PC-3 (cell line): ENCODE measurements around the gene MIAT. TPM values are rescaled to one million over a fixed set of nuclear protein-coding genes. Genes with fewer than 3 reads are reported as not detected.
A peak's percentile ranks its signal among the peaks of the same experiment; 100 is the strongest.

Experiments
- ATAC-seq: fragments of 200-7000 bp; cut with Tn5 transposase; 2 replicates; pipeline ENCODE4 v1.9.1; 2020; ENCODE audit warnings: mild to moderate bottlenecking, moderate library complexity
- BruUV-seq: library from RNA; stranded (reverse); fragments of 400-500 nt; replicated peaks from 2 replicates; lab custom pipeline; 2021; lab: Mats Ljungman, UMichigan
- CTCF ChIA-PET: fragments of 300-600 bp; sonication (Branson Sonifier 250); formaldehyde crosslinking; loops from one replicate; lab custom pipeline; 2022; ENCODE audit warnings: antibody characterized with exemption; lab: Charles Lee
- POLR2A ChIA-PET: fragments of 300-600 bp; sonication (Branson Sonifier 250); formaldehyde crosslinking; loops from one replicate; lab custom pipeline; 2022; ENCODE audit warnings: antibody characterized with exemption; ENCODE audit not compliant: unreplicated experiment; lab: Charles Lee
- DNase-seq: peaks from one replicate; pipeline ENCODE4 v3.0.0-alpha.2; 2015
- H2AFZ ChIP-seq: fragments of 300-600 bp; sonication (generic); 2 replicates; pipeline ENCODE4 v1.6.0; 2016; ENCODE audit warnings: antibody characterized with exemption, low read length
- H3F3A ChIP-seq: fragments of 300-600 bp; sonication (generic); one replicate; pipeline ENCODE4 v1.6.0; 2017; ENCODE audit warnings: antibody characterized with exemption, low read length, control low read depth, mild to moderate bottlenecking; ENCODE audit not compliant: unreplicated experiment
- H3K27ac ChIP-seq: fragments of 300-600 bp; sonication (generic); 2 replicates; pipeline ENCODE4 v1.5.1; 2016; ENCODE audit warnings: mild to moderate bottlenecking, low read length
- H3K27me3 ChIP-seq: fragments of 300-600 bp; sonication (generic); 2 replicates; pipeline ENCODE4 v1.6.1; 2016; ENCODE audit warnings: low read length, mixed read lengths
- H3K36me3 ChIP-seq: fragments of 300-600 bp; sonication (generic); 2 replicates; pipeline ENCODE4 v1.6.1; 2016; ENCODE audit warnings: low read depth, mixed run types, low read length, mixed read lengths
- H3K4me1 ChIP-seq: fragments of 300-600 bp; sonication (generic); 2 replicates; pipeline ENCODE4 v1.5.1; 2016; ENCODE audit warnings: low read length; ENCODE audit not compliant: insufficient read depth
- H3K4me2 ChIP-seq: fragments of 300-600 bp; sonication (generic); 2 replicates; pipeline ENCODE4 v1.6.0; 2016; ENCODE audit warnings: low read length
- H3K4me3 ChIP-seq: fragments of 300-600 bp; sonication (generic); 2 replicates; pipeline ENCODE4 v1.5.1; 2016; ENCODE audit warnings: mild to moderate bottlenecking, low read length, mixed read lengths
- H3K79me2 ChIP-seq: fragments of 300-600 bp; sonication (generic); 2 replicates; pipeline ENCODE4 v1.6.1; 2017; ENCODE audit warnings: low read length, mixed read lengths
- H3K9ac ChIP-seq: fragments of 300-600 bp; sonication (generic); 2 replicates; pipeline ENCODE4 v1.6.0; 2016; ENCODE audit warnings: mild to moderate bottlenecking, low read length
- H3K9me2 ChIP-seq: fragments of 300-600 bp; sonication (generic); replicated peaks from 2 replicates; pipeline ENCODE4 v1.6.1; 2016; ENCODE audit warnings: mixed run types, low read length, mixed read lengths
- H3K9me3 ChIP-seq: fragments of 300-600 bp; sonication (generic); 2 replicates; pipeline ENCODE4 v1.6.1; 2016; ENCODE audit warnings: low read length, mixed read lengths
- H4K20me1 ChIP-seq: fragments of 300-600 bp; sonication (generic); 2 replicates; pipeline ENCODE4 v1.6.1; 2016; ENCODE audit warnings: low read length, mixed read lengths
- EZH2 ChIP-seq: fragments of 300-600 bp; sonication (generic); IDR thresholded peaks from one replicate; pipeline ENCODE4 v1.6.1; 2017; ENCODE audit warnings: antibody characterized with exemption, mild to moderate bottlenecking, low read length; ENCODE audit not compliant: unreplicated experiment
- EZH2phosphoT487 ChIP-seq: fragments of 300-600 bp; sonication (generic); IDR thresholded peaks from 2 replicates; pipeline ENCODE4 v1.6.1; 2018; ENCODE audit warnings: mild to moderate bottlenecking, antibody characterized with exemption, low read length, borderline replicate concordance
- intact Hi-C: fragments of 100-400 bp; cut with micrococcal nuclease; formaldehyde crosslinking; loops from 2 replicates; pipeline ENCODE4 v1.9.0; 2023
- total RNA-seq: library from RNA; depleted of rRNA; stranded (reverse); fragments of >200 nt; gene quantifications from 2 replicates; pipeline ENCODE4 v1.2.3, GENCODE V29; 2014
- TF ChIP-seq, protein P1 (sequence below): fragments of 300-600 bp; sonication (generic); conservative IDR thresholded peaks from 2 replicates; pipeline ENCODE4 v1.5.1; 2017; ENCODE audit warnings: antibody characterized with exemption, low read depth, mild to moderate bottlenecking, low read length

Gene MIAT
- total RNA-seq, 1 experiment from 2014 or later = 0.15 TPM

DNA sequence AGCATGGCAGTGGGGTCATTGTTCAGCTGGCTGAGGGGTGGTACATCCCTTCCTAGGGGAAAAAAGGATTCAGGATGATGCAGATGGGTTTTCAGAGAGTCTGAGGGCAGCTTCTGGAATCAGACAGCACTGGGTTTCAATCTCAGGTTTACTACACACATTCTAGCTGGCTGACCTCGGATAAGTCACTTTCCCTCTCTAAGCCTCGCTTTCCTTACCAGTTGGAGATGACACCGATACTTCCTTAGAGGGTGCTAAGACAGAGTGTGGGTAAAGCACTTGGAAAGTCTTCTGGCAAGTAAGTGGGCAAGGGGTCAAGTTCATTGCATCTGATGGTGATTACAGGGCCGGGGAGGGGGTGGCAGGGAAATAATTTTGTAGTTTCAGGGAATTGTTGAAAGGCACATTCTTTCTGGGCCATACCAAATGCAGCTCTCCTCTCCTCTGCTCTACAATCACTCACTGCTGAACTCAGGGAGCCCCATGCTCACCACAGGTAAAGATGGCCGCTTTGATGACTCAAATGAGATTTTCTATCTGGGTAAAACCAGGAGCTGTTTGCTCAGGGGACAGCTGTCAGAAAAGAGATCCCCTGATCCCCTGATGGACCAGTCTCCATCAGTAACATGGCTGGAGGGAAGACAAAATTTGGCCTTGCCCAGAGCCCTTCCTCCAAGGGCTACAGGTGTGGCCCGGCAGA is 6.5 kb upstream of the MIAT start:
- Histone ChIP-seq H3F3A (no peaks in the 10 kb centered on the region), H3K4me3 (no peak overlapping the region), H2AFZ (no peak overlapping the region), H3K4me2 (no peak overlapping the region), H3K9me3 (no peaks in the 10 kb centered on the region), H3K9ac (no peak overlapping the region), H3K27me3 (peaks cover 62% of the 10 kb centered on the region), H3K27ac (no peak overlapping the region), H3K36me3 (no peaks in the 10 kb centered on the region), H4K20me1 (no peaks in the 10 kb centered on the region), H3K4me1 (no peaks in the 10 kb centered on the region), H3K79me2 (no peaks in the 10 kb centered on the region), H3K9me2 (no peaks in the 10 kb centered on the region)
- intact Hi-C loops = no loop called here
- ChIA-PET POLR2A (no interaction called here), CTCF (interaction anchor here (0.6 kb wide), 1 partner anchor 94 kb away, joined by 5 read pairs; no protein-coding TSS in a partner anchor)
- no peak for TF ChIP-seq EZH2phosphoT487
- no peak for TF ChIP-seq EZH2
- TF ChIP-seq, protein P1, sequence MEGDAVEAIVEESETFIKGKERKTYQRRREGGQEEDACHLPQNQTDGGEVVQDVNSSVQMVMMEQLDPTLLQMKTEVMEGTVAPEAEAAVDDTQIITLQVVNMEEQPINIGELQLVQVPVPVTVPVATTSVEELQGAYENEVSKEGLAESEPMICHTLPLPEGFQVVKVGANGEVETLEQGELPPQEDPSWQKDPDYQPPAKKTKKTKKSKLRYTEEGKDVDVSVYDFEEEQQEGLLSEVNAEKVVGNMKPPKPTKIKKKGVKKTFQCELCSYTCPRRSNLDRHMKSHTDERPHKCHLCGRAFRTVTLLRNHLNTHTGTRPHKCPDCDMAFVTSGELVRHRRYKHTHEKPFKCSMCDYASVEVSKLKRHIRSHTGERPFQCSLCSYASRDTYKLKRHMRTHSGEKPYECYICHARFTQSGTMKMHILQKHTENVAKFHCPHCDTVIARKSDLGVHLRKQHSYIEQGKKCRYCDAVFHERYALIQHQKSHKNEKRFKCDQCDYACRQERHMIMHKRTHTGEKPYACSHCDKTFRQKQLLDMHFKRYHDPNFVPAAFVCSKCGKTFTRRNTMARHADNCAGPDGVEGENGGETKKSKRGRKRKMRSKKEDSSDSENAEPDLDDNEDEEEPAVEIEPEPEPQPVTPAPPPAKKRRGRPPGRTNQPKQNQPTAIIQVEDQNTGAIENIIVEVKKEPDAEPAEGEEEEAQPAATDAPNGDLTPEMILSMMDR = no peak
- DNase-seq (no peak), ATAC-seq (no peak)
- BruUV-seq = no TSS peak

- no TSS peak for BruUV-seq
- no peak overlapping the region for H2AFZ ChIP-seq
- ATAC-seq = no peak
- no peaks in the 10 kb centered on the region for H3K4me1 ChIP-seq
- no peaks in the 10 kb centered on the region for H3F3A ChIP-seq
- POLR2A ChIA-PET = no interaction called here
- no peak overlapping the region for H3K27ac ChIP-seq
- H3K79me2 ChIP-seq = no peaks in the 10 kb centered on the region
- no peaks in the 10 kb centered on the region for H3K9me3 ChIP-seq
- H3K36me3 ChIP-seq = no peaks in the 10 kb centered on the region
- no peak overlapping the region for H3K4me3 ChIP-seq
- no peaks in the 10 kb centered on the region for H4K20me1 ChIP-seq
- no peak overlapping the region for H3K4me2 ChIP-seq
- no peak for TF ChIP-seq EZH2phosphoT487
- TF ChIP-seq EZH2 = no peak
- TF ChIP-seq, protein P1 = no peak
- no peak for DNase-seq
- H3K9me2 ChIP-seq = no peaks in the 10 kb centered on the region
- H3K27me3 ChIP-seq = peaks cover 60% of the 10 kb centered on the region
- intact Hi-C loops = no loop called here
- CTCF ChIA-PET = no interaction called here
- no peak overlapping the region for H3K9ac ChIP-seq
Observed at GRCh38 chr22:26651815-26652214, 5.6 kb upstream of the MIAT start.

DNA sequence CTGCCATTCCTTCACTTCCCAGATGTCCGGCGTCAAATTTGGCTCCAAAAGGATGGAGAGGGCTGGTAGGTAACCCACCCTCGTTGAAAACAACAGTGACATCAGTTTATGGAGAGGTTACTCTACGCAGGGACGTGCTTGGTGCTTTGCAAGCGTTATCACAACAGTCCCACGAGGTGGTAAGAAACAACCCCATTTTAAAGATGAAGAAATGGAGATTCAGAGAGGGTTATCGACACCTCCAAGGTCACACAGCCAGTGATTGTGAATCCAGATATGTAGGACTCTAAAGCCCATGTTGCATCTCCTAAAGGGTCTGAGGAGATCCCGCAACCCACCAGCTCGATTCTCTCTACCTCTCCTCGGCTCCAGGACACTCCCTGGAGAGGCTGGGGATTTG is 773 bp downstream of the MIAT start:
- CTCF ChIA-PET = no interaction called here

More for the DNA sequence above, 773 bp downstream of the MIAT start:
- no peaks in the 10 kb centered on the region for H3F3A ChIP-seq
- peak overlapping the region; percentile 76; the same call in 1 of the 2 replicates for H2AFZ ChIP-seq
- H3K79me2 ChIP-seq = no peaks in the 10 kb centered on the region
- H3K27me3 ChIP-seq = peaks cover 21% of the 10 kb centered on the region
- ATAC-seq (no peak), DNase-seq (no peak)
- intact Hi-C loops = no loop called here
- POLR2A ChIA-PET = no interaction called here
- no peaks in the 10 kb centered on the region for H3K9me3 ChIP-seq
- H3K27ac ChIP-seq = no peak overlapping the region
- H3K4me2 ChIP-seq = peak overlapping the region; percentile 86
- TF ChIP-seq, protein P1 = no peak
- TF ChIP-seq EZH2 (no peak), EZH2phosphoT487 (no peak)
- no peaks in the 10 kb centered on the region for H3K36me3 ChIP-seq
- H3K4me3 ChIP-seq = peak overlapping the region; percentile 61
- peaks cover 10% of the 10 kb centered on the region for H3K4me1 ChIP-seq
- no peak overlapping the region for H3K9ac ChIP-seq
- BruUV-seq = no TSS peak
- no peaks in the 10 kb centered on the region for H3K9me2 ChIP-seq
- H4K20me1 ChIP-seq = no peaks in the 10 kb centered on the region
